Skeletal muscle cell (primary cell): Measurements from ENCODE around the gene AFAP1.
"Not testable (repeated sequence)": the region's sequence is repeated elsewhere in the genome, so short reads cannot be mapped to it uniquely, and the experiment has no call there.

Experiments used
- DNase-seq: peaks from one replicate; pipeline ENCODE4 v3.0.0-alpha.2; 2010; ENCODE audit warnings: low read depth
- H3K4me3 ChIP-seq: 2 replicates; pipeline ENCODE4 v1.5.1; 2011; ENCODE audit warnings: low read depth, mild to moderate bottlenecking, control low read depth, low read length, moderate library complexity

AFAP1 gene

GRCh38 chr4:7926822-7927221 lies 12.8 kb downstream of the AFAP1 start:
- H3K4me3 ChIP-seq = no peak overlapping the region
- no peak for DNase-seq

- no peak for DNase-seq
- H3K4me3 ChIP-seq = no peak overlapping the region
These were observed 15.1 kb downstream of the AFAP1 start for GRCh38 chr4:7924570-7924969.

GRCh38 chr4:7924163-7924562 lies 15.5 kb downstream of the AFAP1 start:
- DNase-seq = no peak

GRCh38 chr4:7922466-7922865 lies 17.2 kb downstream of the AFAP1 start:
- H3K4me3 ChIP-seq = no peak overlapping the region
- no peak for DNase-seq

More at GRCh38 chr4:7924163-7924562, 15.5 kb downstream of the AFAP1 start:
- H3K4me3 ChIP-seq = no peak overlapping the region

GRCh38 chr4:7918981-7919380 lies 20.7 kb downstream of the AFAP1 start:
- DNase-seq = no peak

GRCh38 chr4:7918187-7918586 lies 21.5 kb downstream of the AFAP1 start:
- not testable (repeated sequence) for DNase-seq

More at GRCh38 chr4:7918981-7919380, 20.7 kb downstream of the AFAP1 start:
- no peak overlapping the region for H3K4me3 ChIP-seq

GRCh38 chr4:7917669-7918068 lies 22.0 kb downstream of the AFAP1 start:
- H3K4me3 ChIP-seq = no peak overlapping the region
- DNase-seq = no peak

More at GRCh38 chr4:7918187-7918586, 21.5 kb downstream of the AFAP1 start:
- H3K4me3 ChIP-seq = not testable (repeated sequence)

- DNase-seq = no peak
- no peak overlapping the region for H3K4me3 ChIP-seq
These were observed 23.8 kb downstream of the AFAP1 start for GRCh38 chr4:7915875-7916242.

- no peak for DNase-seq
- H3K4me3 ChIP-seq = no peak overlapping the region
These were observed 26.8 kb downstream of the AFAP1 start for GRCh38 chr4:7912826-7913225.

GRCh38 chr4:7910952-7911578 lies 28.6 kb downstream of the AFAP1 start:
- peak; percentile 95 for DNase-seq
- H3K4me3 ChIP-seq = peak overlapping the region; percentile 25

- peak; percentile 47 for DNase-seq
- peak overlapping the region; percentile 25 for H3K4me3 ChIP-seq
These were observed 29.3 kb downstream of the AFAP1 start for GRCh38 chr4:7910263-7910896.

GRCh38 chr4:7909463-7910262 lies 30.0 kb downstream of the AFAP1 start:
- DNase-seq = no peak
- peak overlapping the region; percentile 24 for H3K4me3 ChIP-seq

- no peak overlapping the region for H3K4me3 ChIP-seq
- DNase-seq = no peak
These were observed 31.0 kb downstream of the AFAP1 start for GRCh38 chr4:7908668-7909067.

GRCh38 chr4:7907142-7907541 lies 32.5 kb downstream of the AFAP1 start:
- H3K4me3 ChIP-seq = no peak overlapping the region
- DNase-seq = no peak

- peak overlapping the region; percentile 14 for H3K4me3 ChIP-seq
- DNase-seq = no peak
These were observed 33.4 kb downstream of the AFAP1 start for GRCh38 chr4:7906171-7906701.

- H3K4me3 ChIP-seq = no peak overlapping the region
These were observed 34.4 kb downstream of the AFAP1 start for GRCh38 chr4:7904952-7905915.

GRCh38 chr4:7903791-7904516 lies 35.7 kb downstream of the AFAP1 start:
- H3K4me3 ChIP-seq = no peak overlapping the region
- peak; percentile 55 for DNase-seq

More at GRCh38 chr4:7904952-7905915, 34.4 kb downstream of the AFAP1 start:
- peak; percentile 92 for DNase-seq

- no peak overlapping the region for H3K4me3 ChIP-seq
- no peak for DNase-seq
These were observed 36.8 kb downstream of the AFAP1 start for GRCh38 chr4:7902826-7903225.
